ENCODE data around the gene SLFN11. TPM values are rescaled to one million over a fixed set of nuclear protein-coding genes. Genes with fewer than 3 reads are reported as not detected.
A peak's percentile ranks its signal among the peaks of the same experiment; 100 is the strongest.

The SLFN11 gene
- total RNA-seq, 1 experiment from 2014 or later: 0.26 TPM

DNA sequence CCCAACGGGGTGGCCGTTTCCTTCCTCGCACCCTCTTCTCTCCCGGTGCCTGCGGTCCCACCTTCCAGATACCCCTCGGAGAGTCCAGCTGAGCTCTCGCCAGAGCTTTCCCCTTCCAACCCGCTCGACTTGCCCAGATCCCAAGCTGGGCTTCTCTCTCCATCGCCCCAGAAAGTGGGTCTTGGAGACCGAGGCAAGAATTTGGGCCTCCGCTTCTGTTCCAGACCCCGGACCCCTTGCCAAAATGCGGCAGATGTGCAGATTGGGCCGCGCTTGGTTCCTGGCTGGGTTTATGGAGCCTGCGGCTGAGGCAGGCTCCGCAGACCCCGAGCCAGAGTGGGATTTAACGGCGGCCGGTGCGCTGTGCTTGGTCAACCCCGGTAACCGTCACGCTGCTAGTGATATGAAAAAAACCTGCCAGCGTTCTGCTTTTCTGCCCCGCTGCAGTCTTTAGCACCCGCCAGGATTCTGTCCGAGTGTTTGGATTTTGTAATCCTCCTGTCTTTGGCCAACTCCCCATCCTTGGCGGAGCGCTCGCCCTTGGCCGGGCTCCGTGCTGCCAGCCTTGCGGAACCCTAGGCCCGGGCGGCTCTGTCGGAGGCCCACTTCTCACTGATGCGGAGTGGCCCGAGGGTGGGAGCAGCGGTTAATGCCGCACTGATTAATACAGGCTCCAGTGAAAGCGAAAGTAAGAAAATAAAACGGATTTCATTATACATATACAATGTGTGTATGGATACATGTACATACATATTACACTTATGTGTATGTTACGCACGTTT is 754 bp upstream of the SLFN11 start:
- CTCF ChIA-PET: interaction anchor here (0.9 to 1.8 kb wide), 4 partner anchors 61 to 165 kb away, joined by 3 to 4 read pairs (median 4); partner anchors contain the start of gene SLFN5
- H3K27me3 Mint-ChIP-seq (ENCODE audit: low read depth): peaks cover 95% of the 10 kb centered on the region
- H3K27ac Mint-ChIP-seq: no peak overlapping the region
- H3K36me3 Mint-ChIP-seq: no peaks in the 10 kb centered on the region
- DNase-seq (ENCODE audit: low spot score) (peak; percentile 41), ATAC-seq (peak; percentile 70)
- POLR2A ChIA-PET: interaction anchor here (1.7 kb wide), 1 partner anchor 74 kb away, joined by 5 read pairs; the partner anchor contains the start of gene SLFN13
- peak overlapping the region; percentile 74 for H3K4me3 Mint-ChIP-seq
- peaks cover 13% of the 10 kb centered on the region for H3K9me3 Mint-ChIP-seq
- H3K4me1 Mint-ChIP-seq: peaks cover 14% of the 10 kb centered on the region
- no peak for TF ChIP-seq ZNF317 (CRISPR knock-in tag; IDR thresholded peaks at IDR 0.05; ENCODE audit: borderline replicate concordance, low read depth)
- TF ChIP-seq, protein P1, sequence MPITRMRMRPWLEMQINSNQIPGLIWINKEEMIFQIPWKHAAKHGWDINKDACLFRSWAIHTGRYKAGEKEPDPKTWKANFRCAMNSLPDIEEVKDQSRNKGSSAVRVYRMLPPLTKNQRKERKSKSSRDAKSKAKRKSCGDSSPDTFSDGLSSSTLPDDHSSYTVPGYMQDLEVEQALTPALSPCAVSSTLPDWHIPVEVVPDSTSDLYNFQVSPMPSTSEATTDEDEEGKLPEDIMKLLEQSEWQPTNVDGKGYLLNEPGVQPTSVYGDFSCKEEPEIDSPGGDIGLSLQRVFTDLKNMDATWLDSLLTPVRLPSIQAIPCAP (CRISPR knock-in tag; IDR thresholded peaks at IDR 0.05): no peak
- TF ChIP-seq, protein P2, sequence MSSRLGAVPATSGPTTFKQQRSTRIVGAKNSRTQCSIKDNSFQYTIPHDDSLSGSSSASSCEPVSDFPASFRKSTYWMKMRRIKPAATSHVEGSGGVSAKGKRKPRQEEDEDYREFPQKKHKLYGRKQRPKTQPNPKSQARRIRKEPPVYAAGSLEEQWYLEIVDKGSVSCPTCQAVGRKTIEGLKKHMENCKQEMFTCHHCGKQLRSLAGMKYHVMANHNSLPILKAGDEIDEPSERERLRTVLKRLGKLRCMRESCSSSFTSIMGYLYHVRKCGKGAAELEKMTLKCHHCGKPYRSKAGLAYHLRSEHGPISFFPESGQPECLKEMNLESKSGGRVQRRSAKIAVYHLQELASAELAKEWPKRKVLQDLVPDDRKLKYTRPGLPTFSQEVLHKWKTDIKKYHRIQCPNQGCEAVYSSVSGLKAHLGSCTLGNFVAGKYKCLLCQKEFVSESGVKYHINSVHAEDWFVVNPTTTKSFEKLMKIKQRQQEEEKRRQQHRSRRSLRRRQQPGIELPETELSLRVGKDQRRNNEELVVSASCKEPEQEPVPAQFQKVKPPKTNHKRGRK (CRISPR knock-in tag; IDR thresholded peaks at IDR 0.05; ENCODE audit: borderline replicate concordance): no peak
- peak; percentile 5; the same call in 1 of the 2 replicates for TF ChIP-seq ZNF121 (CRISPR knock-in tag; IDR thresholded peaks at IDR 0.05)
- no peak for TF ChIP-seq EMX1 (CRISPR knock-in tag; IDR thresholded peaks at IDR 0.05)

DNA sequence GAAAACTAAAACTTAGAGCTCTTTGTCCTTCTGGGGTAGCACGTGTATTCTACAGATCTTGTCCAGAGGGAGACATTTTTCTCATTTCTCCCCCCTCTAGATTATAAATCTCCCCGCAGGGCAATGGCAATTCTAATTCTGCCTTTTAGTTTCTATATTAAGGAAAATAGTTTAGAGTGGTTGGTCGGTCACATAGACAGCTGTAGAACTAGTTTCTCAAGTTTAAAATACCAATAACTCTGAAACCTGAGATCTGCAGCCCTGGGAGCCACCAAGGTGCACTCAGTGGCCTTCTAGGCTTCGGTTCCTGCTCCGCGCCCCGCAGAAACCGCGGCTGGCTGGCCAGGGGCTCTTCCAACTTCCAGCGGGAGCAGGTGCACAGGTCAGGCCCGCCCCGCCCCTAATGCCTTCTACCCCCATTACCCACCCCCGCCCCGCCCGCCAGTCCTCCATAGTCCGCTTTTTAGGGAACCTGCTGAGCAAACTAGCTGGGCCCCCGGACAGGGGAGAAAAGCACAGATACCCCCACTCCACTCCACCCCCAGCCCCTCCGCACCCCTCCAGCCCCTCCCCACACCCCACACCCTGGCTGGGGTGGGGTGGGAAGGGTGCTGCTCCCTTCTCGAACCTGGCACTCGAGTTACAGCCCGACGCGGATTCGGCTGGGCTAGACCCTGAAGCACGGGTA is 431 bp downstream of the SLFN11 start:
- H3K4me3 Mint-ChIP-seq: peak overlapping the region; percentile 74
- H3K36me3 Mint-ChIP-seq: no peaks in the 10 kb centered on the region
- ChIA-PET CTCF (interaction anchor here (1.0 to 1.8 kb wide), 2 partner anchors 61 to 130 kb away, joined by 3 to 4 read pairs; partner anchors contain the start of gene SLFN5), POLR2A (interaction anchor here (1.7 kb wide), 1 partner anchor 75 kb away, joined by 5 read pairs; the partner anchor contains the start of gene SLFN13)
- H3K27me3 Mint-ChIP-seq (ENCODE audit: low read depth): peaks cover 98% of the 10 kb centered on the region
- H3K9me3 Mint-ChIP-seq: peaks cover 13% of the 10 kb centered on the region
- H3K4me1 Mint-ChIP-seq: peaks cover 21% of the 10 kb centered on the region
- peak; percentile 38 for ATAC-seq
- TF ChIP-seq, protein P2 (CRISPR knock-in tag; IDR thresholded peaks at IDR 0.05; ENCODE audit: borderline replicate concordance): no peak
- TF ChIP-seq, protein P3, sequence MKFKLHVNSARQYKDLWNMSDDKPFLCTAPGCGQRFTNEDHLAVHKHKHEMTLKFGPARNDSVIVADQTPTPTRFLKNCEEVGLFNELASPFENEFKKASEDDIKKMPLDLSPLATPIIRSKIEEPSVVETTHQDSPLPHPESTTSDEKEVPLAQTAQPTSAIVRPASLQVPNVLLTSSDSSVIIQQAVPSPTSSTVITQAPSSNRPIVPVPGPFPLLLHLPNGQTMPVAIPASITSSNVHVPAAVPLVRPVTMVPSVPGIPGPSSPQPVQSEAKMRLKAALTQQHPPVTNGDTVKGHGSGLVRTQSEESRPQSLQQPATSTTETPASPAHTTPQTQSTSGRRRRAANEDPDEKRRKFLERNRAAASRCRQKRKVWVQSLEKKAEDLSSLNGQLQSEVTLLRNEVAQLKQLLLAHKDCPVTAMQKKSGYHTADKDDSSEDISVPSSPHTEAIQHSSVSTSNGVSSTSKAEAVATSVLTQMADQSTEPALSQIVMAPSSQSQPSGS (CRISPR knock-in tag; IDR thresholded peaks at IDR 0.05; ENCODE audit: borderline replicate concordance, low read depth): no peak
- TF ChIP-seq, protein P4, sequence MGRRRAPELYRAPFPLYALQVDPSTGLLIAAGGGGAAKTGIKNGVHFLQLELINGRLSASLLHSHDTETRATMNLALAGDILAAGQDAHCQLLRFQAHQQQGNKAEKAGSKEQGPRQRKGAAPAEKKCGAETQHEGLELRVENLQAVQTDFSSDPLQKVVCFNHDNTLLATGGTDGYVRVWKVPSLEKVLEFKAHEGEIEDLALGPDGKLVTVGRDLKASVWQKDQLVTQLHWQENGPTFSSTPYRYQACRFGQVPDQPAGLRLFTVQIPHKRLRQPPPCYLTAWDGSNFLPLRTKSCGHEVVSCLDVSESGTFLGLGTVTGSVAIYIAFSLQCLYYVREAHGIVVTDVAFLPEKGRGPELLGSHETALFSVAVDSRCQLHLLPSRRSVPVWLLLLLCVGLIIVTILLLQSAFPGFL (CRISPR knock-in tag; IDR thresholded peaks at IDR 0.05; ENCODE audit: borderline replicate concordance): no peak
- TF ChIP-seq NR1H2 (CRISPR knock-in tag; IDR thresholded peaks at IDR 0.05) (no peak), GTF2I (CRISPR knock-in tag; conservative IDR thresholded peaks at IDR 0.05) (no peak), ETV6 (CRISPR knock-in tag; IDR thresholded peaks at IDR 0.05) (no peak), SOX15 (CRISPR knock-in tag; IDR thresholded peaks at IDR 0.05) (no peak)
- TF ChIP-seq, protein P5, sequence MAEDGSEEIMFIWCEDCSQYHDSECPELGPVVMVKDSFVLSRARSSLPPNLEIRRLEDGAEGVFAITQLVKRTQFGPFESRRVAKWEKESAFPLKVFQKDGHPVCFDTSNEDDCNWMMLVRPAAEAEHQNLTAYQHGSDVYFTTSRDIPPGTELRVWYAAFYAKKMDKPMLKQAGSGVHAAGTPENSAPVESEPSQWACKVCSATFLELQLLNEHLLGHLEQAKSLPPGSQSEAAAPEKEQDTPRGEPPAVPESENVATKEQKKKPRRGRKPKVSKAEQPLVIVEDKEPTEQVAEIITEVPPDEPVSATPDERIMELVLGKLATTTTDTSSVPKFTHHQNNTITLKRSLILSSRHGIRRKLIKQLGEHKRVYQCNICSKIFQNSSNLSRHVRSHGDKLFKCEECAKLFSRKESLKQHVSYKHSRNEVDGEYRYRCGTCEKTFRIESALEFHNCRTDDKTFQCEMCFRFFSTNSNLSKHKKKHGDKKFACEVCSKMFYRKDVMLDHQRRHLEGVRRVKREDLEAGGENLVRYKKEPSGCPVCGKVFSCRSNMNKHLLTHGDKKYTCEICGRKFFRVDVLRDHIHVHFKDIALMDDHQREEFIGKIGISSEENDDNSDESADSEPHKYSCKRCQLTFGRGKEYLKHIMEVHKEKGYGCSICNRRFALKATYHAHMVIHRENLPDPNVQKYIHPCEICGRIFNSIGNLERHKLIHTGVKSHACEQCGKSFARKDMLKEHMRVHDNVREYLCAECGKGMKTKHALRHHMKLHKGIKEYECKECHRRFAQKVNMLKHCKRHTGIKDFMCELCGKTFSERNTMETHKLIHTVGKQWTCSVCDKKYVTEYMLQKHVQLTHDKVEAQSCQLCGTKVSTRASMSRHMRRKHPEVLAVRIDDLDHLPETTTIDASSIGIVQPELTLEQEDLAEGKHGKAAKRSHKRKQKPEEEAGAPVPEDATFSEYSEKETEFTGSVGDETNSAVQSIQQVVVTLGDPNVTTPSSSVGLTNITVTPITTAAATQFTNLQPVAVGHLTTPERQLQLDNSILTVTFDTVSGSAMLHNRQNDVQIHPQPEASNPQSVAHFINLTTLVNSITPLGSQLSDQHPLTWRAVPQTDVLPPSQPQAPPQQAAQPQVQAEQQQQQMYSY (CRISPR knock-in tag; IDR thresholded peaks at IDR 0.05): no peak
- TF ChIP-seq, protein P6, sequence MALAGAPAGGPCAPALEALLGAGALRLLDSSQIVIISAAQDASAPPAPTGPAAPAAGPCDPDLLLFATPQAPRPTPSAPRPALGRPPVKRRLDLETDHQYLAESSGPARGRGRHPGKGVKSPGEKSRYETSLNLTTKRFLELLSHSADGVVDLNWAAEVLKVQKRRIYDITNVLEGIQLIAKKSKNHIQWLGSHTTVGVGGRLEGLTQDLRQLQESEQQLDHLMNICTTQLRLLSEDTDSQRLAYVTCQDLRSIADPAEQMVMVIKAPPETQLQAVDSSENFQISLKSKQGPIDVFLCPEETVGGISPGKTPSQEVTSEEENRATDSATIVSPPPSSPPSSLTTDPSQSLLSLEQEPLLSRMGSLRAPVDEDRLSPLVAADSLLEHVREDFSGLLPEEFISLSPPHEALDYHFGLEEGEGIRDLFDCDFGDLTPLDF (CRISPR knock-in tag; IDR thresholded peaks at IDR 0.05): no peak
- DNase-seq (ENCODE audit: low spot score): peak; percentile 46
- H3K27ac Mint-ChIP-seq: no peak overlapping the region
